Fibroblast of lung (primary cell): ENCODE measurements around the gene PRKAG2. TPM values are rescaled to one million over a fixed set of nuclear protein-coding genes. Genes with fewer than 3 reads are reported as not detected.

Experiments
- DNase-seq, 2 donors: peaks; one replicate each; pipeline versions ENCODE4 v3.0.0 to v3.0.0-alpha.2; 2010; ENCODE audit warnings: low read depth in 2 of 2
- H2AFZ ChIP-seq: 2 replicates; pipeline ENCODE4 v1.5.1; 2012; ENCODE audit warnings: low read length, control low read depth, inconsistent platforms
- H3K27ac ChIP-seq: 2 replicates; pipeline ENCODE4 v1.5.1; 2011; ENCODE audit warnings: low read length, control low read depth; ENCODE audit not compliant: insufficient read depth
- H3K27me3 ChIP-seq: 2 replicates; pipeline ENCODE4 v1.5.1; 2011; ENCODE audit warnings: mild to moderate bottlenecking, low read length; ENCODE audit not compliant: control insufficient read depth, insufficient read depth
- H3K36me3 ChIP-seq: 2 replicates; pipeline ENCODE4 v1.5.1; 2011; ENCODE audit warnings: low read length; ENCODE audit not compliant: control insufficient read depth, insufficient read depth
- H3K4me1 ChIP-seq: 2 replicates; pipeline ENCODE4 v1.5.1; 2011; ENCODE audit warnings: low read length; ENCODE audit not compliant: control insufficient read depth, insufficient read depth; ENCODE audit errors: extremely low read depth
- H3K4me2 ChIP-seq: 2 replicates; pipeline ENCODE4 v1.5.1; 2011; ENCODE audit warnings: low read length, control low read depth; ENCODE audit not compliant: insufficient read depth; ENCODE audit errors: extremely low read depth
- H3K4me3 ChIP-seq, 4 experiments: fragments of 200-600 bp in 1 of 4; sonication (generic) in 1 of 4; replicated peaks in 1 of 4; 2 replicates each; pipeline ENCODE4 v1.5.1; 2011 to 2016; ENCODE audit warnings: low read length in 4 of 4, low read depth in 3 of 4, mild to moderate bottlenecking in 3 of 4, control low read depth in 2 of 4, inconsistent platforms in 1 of 4, mixed read lengths in 1 of 4; ENCODE audit not compliant: insufficient read depth in 1 of 4; ENCODE audit errors: control extremely low read depth in 1 of 4
- H3K79me2 ChIP-seq: 2 replicates; pipeline ENCODE4 v1.5.1; 2012; ENCODE audit warnings: mild to moderate bottlenecking, low read length, inconsistent platforms; ENCODE audit not compliant: control insufficient read depth, insufficient read depth
- H3K9ac ChIP-seq: 2 replicates; pipeline ENCODE4 v1.5.1; 2011; ENCODE audit warnings: mild to moderate bottlenecking, low read length, control low read depth; ENCODE audit not compliant: insufficient read depth
- H3K9me3 ChIP-seq: 2 replicates; pipeline ENCODE4 v1.5.1; 2012; ENCODE audit warnings: low read depth, low read length; ENCODE audit not compliant: control insufficient read depth, insufficient read depth
- H4K20me1 ChIP-seq: 2 replicates; pipeline ENCODE4 v1.5.1; 2011; ENCODE audit warnings: low read length; ENCODE audit not compliant: control insufficient read depth, insufficient read depth; ENCODE audit errors: extremely low read depth
- EZH2 ChIP-seq: IDR thresholded peaks from 2 replicates; pipeline ENCODE4 v1.5.1; 2012; ENCODE audit warnings: low read length, control low read depth, mild to moderate bottlenecking; ENCODE audit errors: missing control alignments
- polyA plus RNA-seq, 2 donors: library from polyadenylated mRNA; depleted of rRNA in 1 of 2; stranded (reverse) in 1 of 2; unstranded in 1 of 2; fragments of >200 nt; gene quantifications; 2 replicates each; pipeline ENCODE4 v1.2.1, GENCODE V29; 2011 to 2012; ENCODE audit warnings: missing spikeins in 1 of 2
- total RNA-seq: library from RNA; depleted of rRNA; stranded (reverse); fragments of >200 nt; gene quantifications from 2 replicates; pipeline ENCODE4 v1.2.1, GENCODE V29; 2014
- TF ChIP-seq, protein P1 (sequence below), 2 donors: IDR thresholded peaks in 1 of 2; conservative IDR thresholded peaks in 1 of 2; 1 replicate in 1 of 2; 2 replicates in 1 of 2; pipeline ENCODE4 v1.5.1; 2011 to 2012; ENCODE audit warnings: low read length in 2 of 2, control low read depth in 1 of 2, inconsistent platforms in 1 of 2, low read depth in 1 of 2, mild to moderate bottlenecking in 1 of 2

Gene PRKAG2
- total and polyA plus RNA-seq, 2 donors (not counting 1 experiment from before 2014, with no cell fraction given) = 11.9 to 56.7 TPM

DNA sequence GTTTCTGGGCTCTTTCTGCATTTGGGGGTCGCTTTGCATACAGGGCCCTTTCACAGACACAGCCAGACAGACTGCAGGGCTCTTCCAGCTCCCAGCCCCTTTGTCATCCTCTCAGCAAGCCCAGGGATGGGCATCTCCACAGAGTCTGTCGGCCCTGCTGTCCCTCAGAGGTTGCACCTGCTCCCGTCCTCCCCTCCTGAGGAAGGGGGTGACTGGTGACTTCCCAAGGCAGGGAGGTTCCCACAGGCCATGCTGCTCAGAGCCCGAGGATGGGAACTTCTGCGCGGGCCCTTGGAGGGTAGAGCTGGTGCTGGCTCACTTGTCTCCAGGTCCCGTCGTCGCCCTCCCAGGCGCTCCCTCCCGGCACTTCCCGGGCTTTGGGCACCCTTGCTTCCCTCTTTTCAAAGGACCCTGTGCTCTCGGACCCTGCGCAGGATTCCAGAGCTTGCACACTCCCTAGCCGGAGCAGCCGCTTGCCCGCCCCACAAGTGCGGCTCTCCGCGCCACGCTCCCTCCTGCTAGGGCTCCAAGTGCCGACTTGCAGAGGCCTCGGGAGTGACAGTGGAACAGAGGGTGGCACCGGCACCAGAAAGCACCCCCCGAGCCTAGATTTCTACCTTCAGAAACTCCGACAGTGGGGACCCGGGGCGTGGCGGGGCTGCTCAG lies 152.5 kb downstream of the PRKAG2 start:
- H3K9ac ChIP-seq = no peak overlapping the region
- H3K4me2 ChIP-seq = no peak overlapping the region
- no peak overlapping the region for H3K27ac ChIP-seq
- H3K36me3 ChIP-seq = no peaks in the 10 kb centered on the region
- H3K4me1 ChIP-seq = peaks cover 14% of the 10 kb centered on the region
- no peak overlapping the region for H2AFZ ChIP-seq
- no peaks in the 10 kb centered on the region for H3K9me3 ChIP-seq
- H3K79me2 ChIP-seq = no peaks in the 10 kb centered on the region
- no peak overlapping the region for H3K4me3 ChIP-seq
- TF ChIP-seq, protein P1, sequence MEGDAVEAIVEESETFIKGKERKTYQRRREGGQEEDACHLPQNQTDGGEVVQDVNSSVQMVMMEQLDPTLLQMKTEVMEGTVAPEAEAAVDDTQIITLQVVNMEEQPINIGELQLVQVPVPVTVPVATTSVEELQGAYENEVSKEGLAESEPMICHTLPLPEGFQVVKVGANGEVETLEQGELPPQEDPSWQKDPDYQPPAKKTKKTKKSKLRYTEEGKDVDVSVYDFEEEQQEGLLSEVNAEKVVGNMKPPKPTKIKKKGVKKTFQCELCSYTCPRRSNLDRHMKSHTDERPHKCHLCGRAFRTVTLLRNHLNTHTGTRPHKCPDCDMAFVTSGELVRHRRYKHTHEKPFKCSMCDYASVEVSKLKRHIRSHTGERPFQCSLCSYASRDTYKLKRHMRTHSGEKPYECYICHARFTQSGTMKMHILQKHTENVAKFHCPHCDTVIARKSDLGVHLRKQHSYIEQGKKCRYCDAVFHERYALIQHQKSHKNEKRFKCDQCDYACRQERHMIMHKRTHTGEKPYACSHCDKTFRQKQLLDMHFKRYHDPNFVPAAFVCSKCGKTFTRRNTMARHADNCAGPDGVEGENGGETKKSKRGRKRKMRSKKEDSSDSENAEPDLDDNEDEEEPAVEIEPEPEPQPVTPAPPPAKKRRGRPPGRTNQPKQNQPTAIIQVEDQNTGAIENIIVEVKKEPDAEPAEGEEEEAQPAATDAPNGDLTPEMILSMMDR (conservative IDR thresholded peaks at IDR 0.05 in 1 of 2, IDR thresholded peaks at IDR 0.05 in 1 of 2; ENCODE audit: low read depth in 1 of 2, low read length in 2 of 2) = no peak
- no peak for TF ChIP-seq EZH2
- no peak for DNase-seq
- H3K27me3 ChIP-seq = no peaks in the 10 kb centered on the region
- H4K20me1 ChIP-seq = no peaks in the 10 kb centered on the region

DNA sequence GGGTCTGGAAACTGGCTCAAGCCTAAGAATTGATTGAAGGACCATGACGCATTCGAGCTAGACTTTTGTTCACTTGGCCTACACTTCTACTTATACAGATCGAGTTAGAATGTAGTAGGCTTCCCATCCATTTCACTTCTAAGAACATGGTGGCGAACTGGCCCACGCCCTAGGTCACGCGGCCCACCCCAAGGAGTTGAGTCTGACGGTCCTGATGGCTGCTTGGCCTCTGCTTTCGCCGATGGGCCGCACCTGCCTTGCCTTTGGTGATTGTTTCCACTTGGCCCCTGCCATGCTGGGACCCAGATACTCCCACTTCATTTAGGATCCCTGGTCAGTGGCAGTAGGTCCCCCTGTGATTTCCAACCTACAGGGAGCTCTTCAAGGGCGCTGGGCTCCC lies 153.6 kb downstream of the PRKAG2 start:
- Histone ChIP-seq H3K36me3 (no peaks in the 10 kb centered on the region), H4K20me1 (no peaks in the 10 kb centered on the region), H3K79me2 (no peaks in the 10 kb centered on the region), H3K27me3 (no peaks in the 10 kb centered on the region), H3K4me2 (no peak overlapping the region), H3K9me3 (no peaks in the 10 kb centered on the region), H3K9ac (no peak overlapping the region), H2AFZ (no peak overlapping the region), H3K27ac (no peak overlapping the region), H3K4me3 (no peak overlapping the region), H3K4me1 (peaks cover 13% of the 10 kb centered on the region)
- DNase-seq = no peak
- TF ChIP-seq, protein P1 (conservative IDR thresholded peaks at IDR 0.05 in 1 of 2, IDR thresholded peaks at IDR 0.05 in 1 of 2; ENCODE audit: low read depth in 1 of 2, low read length in 2 of 2) = no peak
- no peak for TF ChIP-seq EZH2

DNA sequence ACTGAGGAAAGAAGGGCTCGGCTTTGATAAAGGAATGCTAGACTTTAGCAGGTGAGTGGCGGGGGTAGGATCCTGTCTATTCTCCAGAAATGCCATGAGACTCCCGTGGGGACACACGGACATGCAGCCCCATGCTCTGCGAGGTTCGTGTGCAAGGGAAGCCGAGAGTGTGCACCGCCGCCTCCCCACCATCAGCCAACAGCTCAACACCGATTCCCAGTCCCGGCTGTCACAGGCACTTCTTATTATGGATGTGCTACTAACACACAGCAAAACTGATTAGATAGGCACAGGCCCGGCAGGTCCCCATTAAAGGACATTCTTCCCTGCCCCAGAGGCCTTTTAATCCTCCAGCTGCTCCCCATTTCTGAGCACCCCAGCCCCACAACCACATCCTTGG lies 154.4 kb downstream of the PRKAG2 start:
- TF ChIP-seq, protein P1 (conservative IDR thresholded peaks at IDR 0.05 in 1 of 2, IDR thresholded peaks at IDR 0.05 in 1 of 2; ENCODE audit: low read depth in 1 of 2, low read length in 2 of 2) = no peak
- no peak for TF ChIP-seq EZH2
- DNase-seq = no peak
- H3K9ac ChIP-seq = no peak overlapping the region

More for the DNA sequence above, 154.4 kb downstream of the PRKAG2 start:
- Histone ChIP-seq H4K20me1 (no peaks in the 10 kb centered on the region), H3K27me3 (no peaks in the 10 kb centered on the region), H3K9me3 (no peaks in the 10 kb centered on the region), H3K27ac (no peak overlapping the region), H3K36me3 (no peaks in the 10 kb centered on the region), H3K4me2 (no peak overlapping the region), H2AFZ (no peak overlapping the region), H3K4me1 (peaks cover 8% of the 10 kb centered on the region), H3K79me2 (no peaks in the 10 kb centered on the region), H3K4me3 (no peak overlapping the region)
